ENCODE measurements around the gene NR1H2. TPM values are rescaled to one million over a fixed set of nuclear protein-coding genes. Genes with fewer than 3 reads are reported as not detected.
"Not testable (repeated sequence)": the region's sequence is repeated elsewhere in the genome, so short reads cannot be mapped to it uniquely, and the experiment has no call there.

NR1H2 gene
- total RNA-seq, 1 donor from 2014 or later: 28.3 TPM

DNA sequence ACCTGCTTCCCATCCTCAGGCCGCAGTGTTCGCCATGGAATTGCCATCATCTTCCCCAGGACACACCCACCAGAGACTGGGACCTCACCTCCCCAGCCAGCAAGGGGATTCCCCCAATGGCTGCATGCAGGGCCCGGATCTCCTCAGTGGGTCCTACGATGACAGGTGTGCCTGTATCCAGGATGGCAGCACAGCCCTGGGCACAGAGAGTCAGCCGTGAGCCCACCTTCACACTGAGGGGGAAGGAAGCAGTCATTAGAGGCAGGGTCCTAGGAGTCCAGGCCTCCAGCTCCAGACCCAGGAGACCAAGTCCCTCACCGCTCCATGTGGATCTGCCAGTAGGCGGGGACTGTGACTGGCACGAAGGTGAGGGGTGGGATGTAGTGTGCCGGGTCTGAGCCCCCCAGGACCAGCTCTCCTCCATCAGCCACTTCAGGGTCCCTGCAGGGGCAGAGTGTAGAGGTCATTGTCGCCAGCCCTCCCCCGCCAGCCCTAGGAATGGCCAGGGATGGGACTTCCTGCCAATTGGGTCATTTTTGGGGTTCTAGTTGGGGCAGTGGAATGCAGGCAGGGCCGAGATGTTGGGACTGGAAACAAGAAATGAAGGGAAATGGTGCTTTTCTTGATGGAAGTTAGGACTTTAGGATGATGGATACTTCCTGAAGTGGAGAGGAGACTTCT is 41.4 kb upstream of the NR1H2 start:
- Mint-ChIP-seq H3K27me3 (ENCODE audit: unreplicated experiment) (peaks cover 15% of the 10 kb centered on the region), H3K9me3 (ENCODE audit: unreplicated experiment) (peaks cover 11% of the 10 kb centered on the region), H3K36me3 (ENCODE audit: unreplicated experiment) (peaks cover 5% of the 10 kb centered on the region), H3K27ac (ENCODE audit: unreplicated experiment) (no peak overlapping the region), H3K4me1 (ENCODE audit: low read depth, unreplicated experiment) (peaks cover 6% of the 10 kb centered on the region), H3K4me3 (ENCODE audit: unreplicated experiment) (peak overlapping the region; percentile 41)
- DNase-seq: no peak
- TF ChIP-seq, protein P1, sequence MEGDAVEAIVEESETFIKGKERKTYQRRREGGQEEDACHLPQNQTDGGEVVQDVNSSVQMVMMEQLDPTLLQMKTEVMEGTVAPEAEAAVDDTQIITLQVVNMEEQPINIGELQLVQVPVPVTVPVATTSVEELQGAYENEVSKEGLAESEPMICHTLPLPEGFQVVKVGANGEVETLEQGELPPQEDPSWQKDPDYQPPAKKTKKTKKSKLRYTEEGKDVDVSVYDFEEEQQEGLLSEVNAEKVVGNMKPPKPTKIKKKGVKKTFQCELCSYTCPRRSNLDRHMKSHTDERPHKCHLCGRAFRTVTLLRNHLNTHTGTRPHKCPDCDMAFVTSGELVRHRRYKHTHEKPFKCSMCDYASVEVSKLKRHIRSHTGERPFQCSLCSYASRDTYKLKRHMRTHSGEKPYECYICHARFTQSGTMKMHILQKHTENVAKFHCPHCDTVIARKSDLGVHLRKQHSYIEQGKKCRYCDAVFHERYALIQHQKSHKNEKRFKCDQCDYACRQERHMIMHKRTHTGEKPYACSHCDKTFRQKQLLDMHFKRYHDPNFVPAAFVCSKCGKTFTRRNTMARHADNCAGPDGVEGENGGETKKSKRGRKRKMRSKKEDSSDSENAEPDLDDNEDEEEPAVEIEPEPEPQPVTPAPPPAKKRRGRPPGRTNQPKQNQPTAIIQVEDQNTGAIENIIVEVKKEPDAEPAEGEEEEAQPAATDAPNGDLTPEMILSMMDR (IDR thresholded peaks at IDR 0.05; ENCODE audit: partially characterized antibody, unreplicated experiment): no peak

DNA sequence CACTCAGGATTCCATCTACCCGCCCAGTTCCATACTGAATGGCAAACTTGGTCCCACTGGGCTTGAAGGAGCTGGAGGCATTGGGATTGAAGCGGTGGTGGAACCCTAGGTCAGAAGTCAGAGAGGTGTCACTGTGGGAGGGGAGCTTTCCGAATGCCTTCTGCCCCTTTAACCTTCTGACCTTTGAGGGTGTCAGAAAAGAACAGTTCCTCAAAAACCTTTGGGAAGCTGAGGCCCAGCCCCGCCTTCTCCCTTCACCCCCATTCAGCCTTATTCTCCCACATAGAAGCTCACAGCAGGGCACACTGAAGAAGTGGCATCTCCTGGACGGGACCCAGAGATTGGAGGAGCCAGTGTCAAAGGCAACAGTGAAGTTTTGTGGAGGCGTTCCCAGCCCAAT is 39.2 kb upstream of the NR1H2 start:
- H3K27me3 Mint-ChIP-seq (ENCODE audit: unreplicated experiment); H3K9me3 Mint-ChIP-seq (ENCODE audit: unreplicated experiment); DNase-seq; H3K4me1 Mint-ChIP-seq (ENCODE audit: low read depth, unreplicated experiment); H3K4me3 Mint-ChIP-seq (ENCODE audit: unreplicated experiment): not testable (repeated sequence)
- Mint-ChIP-seq H3K27ac (ENCODE audit: unreplicated experiment) (peak overlapping the region; percentile 33), H3K36me3 (ENCODE audit: unreplicated experiment) (peaks cover 11% of the 10 kb centered on the region)

GRCh38 chr19:50340331-50340730 is 35.9 kb upstream of the NR1H2 start:
- H3K27ac Mint-ChIP-seq (ENCODE audit: unreplicated experiment): no peak overlapping the region
- H3K27me3 Mint-ChIP-seq (ENCODE audit: unreplicated experiment): no peaks in the 10 kb centered on the region
- H3K9me3 Mint-ChIP-seq (ENCODE audit: unreplicated experiment): peaks cover 1% of the 10 kb centered on the region
- H3K4me3 Mint-ChIP-seq (ENCODE audit: unreplicated experiment): no peak overlapping the region
- no peak for DNase-seq
- no peaks in the 10 kb centered on the region for H3K4me1 Mint-ChIP-seq (ENCODE audit: low read depth, unreplicated experiment)
- TF ChIP-seq, protein P1 (IDR thresholded peaks at IDR 0.05; ENCODE audit: partially characterized antibody, unreplicated experiment): no peak
- H3K36me3 Mint-ChIP-seq (ENCODE audit: unreplicated experiment): peaks cover 20% of the 10 kb centered on the region

DNA sequence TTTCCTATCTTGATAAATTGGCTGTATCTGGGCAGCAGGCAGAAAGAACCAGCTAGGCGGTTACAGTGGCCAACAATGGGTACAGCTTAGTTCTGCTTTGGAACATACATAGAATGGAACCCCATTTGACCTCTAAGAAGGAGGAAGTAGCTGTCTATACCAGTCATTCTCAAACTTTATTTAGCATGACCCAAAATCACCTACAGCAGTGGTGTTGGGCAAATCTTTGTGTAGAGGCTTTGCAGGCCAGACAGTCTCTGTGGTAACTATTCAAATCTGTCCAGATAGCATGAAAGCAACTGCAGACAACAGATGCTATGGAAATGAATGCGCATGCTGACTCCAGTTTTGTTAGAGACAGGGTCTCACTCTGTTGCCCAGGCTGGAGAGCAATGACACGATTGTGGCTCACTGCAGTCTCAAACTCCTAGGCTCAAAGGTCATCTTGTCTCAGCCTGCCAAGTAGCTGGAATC is 35.1 kb upstream of the NR1H2 start:
- TF ChIP-seq, protein P1 (IDR thresholded peaks at IDR 0.05; ENCODE audit: partially characterized antibody, unreplicated experiment): no peak
- H3K27ac Mint-ChIP-seq (ENCODE audit: unreplicated experiment): no peak overlapping the region
- peaks cover 22% of the 10 kb centered on the region for H3K36me3 Mint-ChIP-seq (ENCODE audit: unreplicated experiment)
- DNase-seq: no peak
- no peaks in the 10 kb centered on the region for H3K4me1 Mint-ChIP-seq (ENCODE audit: low read depth, unreplicated experiment)
- no peak overlapping the region for H3K4me3 Mint-ChIP-seq (ENCODE audit: unreplicated experiment)
- no peaks in the 10 kb centered on the region for H3K27me3 Mint-ChIP-seq (ENCODE audit: unreplicated experiment)
- peaks cover 1% of the 10 kb centered on the region for H3K9me3 Mint-ChIP-seq (ENCODE audit: unreplicated experiment)

- no peaks in the 10 kb centered on the region for H3K27me3 Mint-ChIP-seq (ENCODE audit: unreplicated experiment)
- H3K27ac Mint-ChIP-seq (ENCODE audit: unreplicated experiment): no peak overlapping the region
- peaks cover 20% of the 10 kb centered on the region for H3K36me3 Mint-ChIP-seq (ENCODE audit: unreplicated experiment)
- no peak overlapping the region for H3K4me3 Mint-ChIP-seq (ENCODE audit: unreplicated experiment)
- TF ChIP-seq, protein P1 (IDR thresholded peaks at IDR 0.05; ENCODE audit: partially characterized antibody, unreplicated experiment): no peak
- no peak for DNase-seq
- peaks cover 1% of the 10 kb centered on the region for H3K9me3 Mint-ChIP-seq (ENCODE audit: unreplicated experiment)
- no peaks in the 10 kb centered on the region for H3K4me1 Mint-ChIP-seq (ENCODE audit: low read depth, unreplicated experiment)
Observed at GRCh38 chr19:50344661-50345318, 31.5 kb upstream of the NR1H2 start.

DNA sequence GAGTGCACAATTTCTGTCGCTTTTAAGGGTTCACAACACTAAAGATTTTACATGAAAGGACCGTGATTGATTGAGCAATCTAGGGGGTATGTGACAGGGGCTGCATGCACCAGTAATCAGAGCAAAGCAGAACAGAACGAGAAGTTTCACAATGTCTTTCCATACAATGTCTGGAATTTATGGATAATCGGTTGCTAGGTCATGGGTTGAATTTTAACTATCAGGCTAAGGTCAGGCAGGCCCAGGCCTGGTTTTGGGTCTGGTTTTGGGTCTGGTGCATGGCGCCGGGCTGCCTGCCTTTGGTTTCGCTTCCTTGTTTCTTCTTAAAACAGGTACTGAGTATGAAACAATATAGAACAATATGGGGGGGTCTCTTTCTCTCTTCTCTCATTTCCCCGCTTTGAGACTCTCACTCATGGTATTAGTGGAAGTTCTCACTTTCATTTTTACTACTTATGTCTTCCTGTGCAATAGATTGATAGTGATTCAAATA is 29.1 kb upstream of the NR1H2 start:
- H3K4me3 Mint-ChIP-seq (ENCODE audit: unreplicated experiment); DNase-seq; H3K9me3 Mint-ChIP-seq (ENCODE audit: unreplicated experiment); H3K4me1 Mint-ChIP-seq (ENCODE audit: low read depth, unreplicated experiment); H3K27ac Mint-ChIP-seq (ENCODE audit: unreplicated experiment); H3K27me3 Mint-ChIP-seq (ENCODE audit: unreplicated experiment): not testable (repeated sequence)
- peaks cover 13% of the 10 kb centered on the region for H3K36me3 Mint-ChIP-seq (ENCODE audit: unreplicated experiment)
